Neutrophil (primary cell): Measurements from ENCODE around the gene TSPAN8.

Experiments
- H3K27ac ChIP-seq: fragments of 200-600 bp; sonication (generic); 2 replicates; pipeline ENCODE4 v1.5.1; 2016; ENCODE audit warnings: mild to moderate bottlenecking, moderate library complexity
- H3K27me3 ChIP-seq: fragments of 200-600 bp; sonication (generic); 2 replicates; pipeline ENCODE4 v1.6.0; 2016; ENCODE audit warnings: mild to moderate bottlenecking
- H3K36me3 ChIP-seq: fragments of 200-600 bp; sonication (generic); 2 replicates; pipeline ENCODE4 v1.5.1; 2017
- H3K4me1 ChIP-seq, 2 experiments: fragments of 200-600 bp in 1 of 2; sonication (generic) in 1 of 2; 1 replicate in 1 of 2; 2 replicates in 1 of 2; pipeline versions ENCODE4 v1.5.1 to v1.6.1; 2013 to 2016; ENCODE audit warnings: low read depth in 1 of 2, low read length in 1 of 2, mild to moderate bottlenecking in 1 of 2, moderate library complexity in 1 of 2; ENCODE audit not compliant: control insufficient read depth in 1 of 2, insufficient read depth in 1 of 2
- H3K4me3 ChIP-seq, 2 experiments: fragments of 200-600 bp in 1 of 2; sonication (generic) in 1 of 2; 1 replicate in 1 of 2; 2 replicates in 1 of 2; pipeline ENCODE4 v1.5.1; 2013 to 2016; ENCODE audit warnings: low read depth in 1 of 2, low read length in 1 of 2, mild to moderate bottlenecking in 1 of 2, moderate library complexity in 1 of 2
- H3K9me3 ChIP-seq: fragments of 200-600 bp; sonication (generic); 2 replicates; pipeline ENCODE4 v1.5.1; 2016
- TF ChIP-seq, protein P1 (sequence below): fragments of 200-600 bp; sonication (generic); IDR thresholded peaks from 2 replicates; pipeline ENCODE4 v1.5.1; 2016; ENCODE audit warnings: antibody characterized with exemption

The TSPAN8 gene

GRCh38 chr12:71075743-71076142 lies 82.1 kb downstream of the TSPAN8 start:
- Histone ChIP-seq H3K4me3 (no peak overlapping the region), H3K4me1 (no peaks in the 10 kb centered on the region), H3K27me3 (no peaks in the 10 kb centered on the region), H3K36me3 (no peaks in the 10 kb centered on the region), H3K27ac (no peak overlapping the region), H3K9me3 (no peaks in the 10 kb centered on the region)
- TF ChIP-seq, protein P1, sequence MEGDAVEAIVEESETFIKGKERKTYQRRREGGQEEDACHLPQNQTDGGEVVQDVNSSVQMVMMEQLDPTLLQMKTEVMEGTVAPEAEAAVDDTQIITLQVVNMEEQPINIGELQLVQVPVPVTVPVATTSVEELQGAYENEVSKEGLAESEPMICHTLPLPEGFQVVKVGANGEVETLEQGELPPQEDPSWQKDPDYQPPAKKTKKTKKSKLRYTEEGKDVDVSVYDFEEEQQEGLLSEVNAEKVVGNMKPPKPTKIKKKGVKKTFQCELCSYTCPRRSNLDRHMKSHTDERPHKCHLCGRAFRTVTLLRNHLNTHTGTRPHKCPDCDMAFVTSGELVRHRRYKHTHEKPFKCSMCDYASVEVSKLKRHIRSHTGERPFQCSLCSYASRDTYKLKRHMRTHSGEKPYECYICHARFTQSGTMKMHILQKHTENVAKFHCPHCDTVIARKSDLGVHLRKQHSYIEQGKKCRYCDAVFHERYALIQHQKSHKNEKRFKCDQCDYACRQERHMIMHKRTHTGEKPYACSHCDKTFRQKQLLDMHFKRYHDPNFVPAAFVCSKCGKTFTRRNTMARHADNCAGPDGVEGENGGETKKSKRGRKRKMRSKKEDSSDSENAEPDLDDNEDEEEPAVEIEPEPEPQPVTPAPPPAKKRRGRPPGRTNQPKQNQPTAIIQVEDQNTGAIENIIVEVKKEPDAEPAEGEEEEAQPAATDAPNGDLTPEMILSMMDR = no peak
